Measurements from ENCODE around the gene MROH2A.
A peak's percentile ranks its signal among the peaks of the same experiment; 100 is the strongest.

Gene MROH2A

GRCh38 chr2:233829193-233830110 lies 51.3 kb downstream of the MROH2A start:
- TF ChIP-seq CTCF (IDR thresholded peaks at IDR 0.05; ENCODE audit: insufficient read depth, missing control alignments) = no peak
- FAIRE-seq (no peak), DNase-seq (ENCODE audit: insufficient read length, low spot score) (no peak)

- DNase-seq (ENCODE audit: insufficient read length, low spot score) (no peak), FAIRE-seq (no peak)
- no peak for TF ChIP-seq CTCF (IDR thresholded peaks at IDR 0.05; ENCODE audit: insufficient read depth, missing control alignments)
These were observed 52.1 kb downstream of the MROH2A start for GRCh38 chr2:233830111-233830802.

- no peak for TF ChIP-seq CTCF (IDR thresholded peaks at IDR 0.05; ENCODE audit: insufficient read depth, missing control alignments)
- no peak for DNase-seq (ENCODE audit: insufficient read length, low spot score)
- no peak for FAIRE-seq
These were observed 53.0 kb downstream of the MROH2A start for GRCh38 chr2:233831011-233831721.

GRCh38 chr2:233831861-233832260 lies 53.7 kb downstream of the MROH2A start:
- FAIRE-seq = no peak
- no peak for DNase-seq (ENCODE audit: insufficient read length, low spot score)
- no peak for TF ChIP-seq CTCF (IDR thresholded peaks at IDR 0.05; ENCODE audit: insufficient read depth, missing control alignments)

- FAIRE-seq = no peak
- no peak for TF ChIP-seq CTCF (IDR thresholded peaks at IDR 0.05; ENCODE audit: insufficient read depth, missing control alignments)
- no peak for DNase-seq (ENCODE audit: insufficient read length, low spot score)
These were observed 54.3 kb downstream of the MROH2A start for GRCh38 chr2:233832414-233832813.

GRCh38 chr2:233832869-233833311 lies 54.8 kb downstream of the MROH2A start:
- FAIRE-seq = no peak
- peak; percentile 28 for TF ChIP-seq CTCF (IDR thresholded peaks at IDR 0.05; ENCODE audit: insufficient read depth, missing control alignments)
- DNase-seq (ENCODE audit: insufficient read length, low spot score) = peak; percentile 52
